ENCODE data around the gene TLE2. TPM values are rescaled to one million over a fixed set of nuclear protein-coding genes. Genes with fewer than 3 reads are reported as not detected.

TLE2 gene
- total RNA-seq, 1 experiment from 2014 or later, result 13.7 TPM

- no peak for DNase-seq
- Histone ChIP-seq H4K20me1 (ENCODE audit: insufficient read depth) (no peaks in the 10 kb centered on the region), H2AFZ (no peak overlapping the region), H3K4me3 (no peak overlapping the region), H3K27ac (no peak overlapping the region), H3F3A (ENCODE audit: insufficient read depth, low read depth) (no peaks in the 10 kb centered on the region), H3K9me2 (ENCODE audit: insufficient read depth) (no peaks in the 10 kb centered on the region), H3K9me3 (ENCODE audit: insufficient read depth, low read depth) (no peaks in the 10 kb centered on the region), H3K27me3 (ENCODE audit: insufficient read depth, low read depth) (no peaks in the 10 kb centered on the region), H3K79me2 (ENCODE audit: low read depth) (no peaks in the 10 kb centered on the region), H3K4me1 (replicated peaks; ENCODE audit: insufficient read depth) (no peaks in the 10 kb centered on the region), H3K4me2 (no peak overlapping the region), H3K36me3 (ENCODE audit: low read depth) (no peaks in the 10 kb centered on the region)
- ChIA-PET POLR2A (ENCODE audit: unreplicated experiment) (no interaction called here), CTCF (no interaction called here)
- TF ChIP-seq CTCF (conservative IDR thresholded peaks at IDR 0.05) (no peak), EZH2 (IDR thresholded peaks at IDR 0.05; ENCODE audit: low read depth) (no peak)
- intact Hi-C loops (cut with micrococcal nuclease; ENCODE audit: unreplicated experiment), result no loop called here
- no TSS peak for BruUV-seq (replicated peaks)
These were observed 26.0 kb downstream of the TLE2 start for GRCh38 chr19:3003046-3003445.

- Histone ChIP-seq H4K20me1 (ENCODE audit: insufficient read depth) (no peaks in the 10 kb centered on the region), H3K4me3 (no peak overlapping the region), H3K27me3 (ENCODE audit: insufficient read depth, low read depth) (no peaks in the 10 kb centered on the region), H3K4me1 (replicated peaks; ENCODE audit: insufficient read depth) (no peaks in the 10 kb centered on the region), H2AFZ (no peak overlapping the region), H3K4me2 (no peak overlapping the region), H3K36me3 (ENCODE audit: low read depth) (no peaks in the 10 kb centered on the region), H3K9me3 (ENCODE audit: insufficient read depth, low read depth) (no peaks in the 10 kb centered on the region), H3K79me2 (ENCODE audit: low read depth) (no peaks in the 10 kb centered on the region), H3F3A (ENCODE audit: insufficient read depth, low read depth) (no peaks in the 10 kb centered on the region), H3K9me2 (ENCODE audit: insufficient read depth) (no peaks in the 10 kb centered on the region), H3K27ac (no peak overlapping the region)
- TF ChIP-seq EZH2 (IDR thresholded peaks at IDR 0.05; ENCODE audit: low read depth) (no peak), CTCF (conservative IDR thresholded peaks at IDR 0.05) (no peak)
- ChIA-PET CTCF (no interaction called here), POLR2A (ENCODE audit: unreplicated experiment) (interaction anchor here (0.6 kb wide), 1 partner anchor 11 kb away, joined by 4 read pairs; no protein-coding TSS in a partner anchor)
- DNase-seq, result no peak
- no TSS peak for BruUV-seq (replicated peaks)
- intact Hi-C loops (cut with micrococcal nuclease; ENCODE audit: unreplicated experiment), result no loop called here
These were observed 27.8 kb downstream of the TLE2 start for GRCh38 chr19:3001235-3001800.

GRCh38 chr19:2998642-2999041, 30.4 kb downstream of the TLE2 start:
- Histone ChIP-seq H3K4me2 (no peak overlapping the region), H3K4me3 (no peak overlapping the region), H3K9me2 (ENCODE audit: insufficient read depth) (no peaks in the 10 kb centered on the region), H3K4me1 (replicated peaks; ENCODE audit: insufficient read depth) (no peaks in the 10 kb centered on the region), H3K27ac (no peak overlapping the region), H3K36me3 (ENCODE audit: low read depth) (no peaks in the 10 kb centered on the region), H3K27me3 (ENCODE audit: insufficient read depth, low read depth) (no peaks in the 10 kb centered on the region), H4K20me1 (ENCODE audit: insufficient read depth) (no peaks in the 10 kb centered on the region), H3K9me3 (ENCODE audit: insufficient read depth, low read depth) (no peaks in the 10 kb centered on the region), H3K79me2 (ENCODE audit: low read depth) (no peaks in the 10 kb centered on the region), H2AFZ (no peak overlapping the region), H3F3A (ENCODE audit: insufficient read depth, low read depth) (no peaks in the 10 kb centered on the region)
- BruUV-seq (replicated peaks), result no TSS peak
- no peak for DNase-seq
- ChIA-PET POLR2A (ENCODE audit: unreplicated experiment) (no interaction called here), CTCF (no interaction called here)
- intact Hi-C loops (cut with micrococcal nuclease; ENCODE audit: unreplicated experiment), result no loop called here
- TF ChIP-seq EZH2 (IDR thresholded peaks at IDR 0.05; ENCODE audit: low read depth), result no peak
- no peak for TF ChIP-seq CTCF (conservative IDR thresholded peaks at IDR 0.05)

Data from PC-9 (cell line).